Keratinocyte (primary cell): ENCODE measurements around the gene PPARGC1A.

Source experiments
- CTCF ChIP-seq, 3 experiments: IDR thresholded peaks in 1 of 3; conservative IDR thresholded peaks in 1 of 3; optimal IDR thresholded peaks in 1 of 3; 2 replicates in 2 of 3; 3 replicates in 1 of 3; pipeline versions ENCODE3 to v1.5.1; 2011; ENCODE audit warnings: low read length in 3 of 3, mild to moderate bottlenecking in 3 of 3, moderate library complexity in 2 of 3, control low read depth in 1 of 3, inconsistent platforms in 1 of 3; ENCODE audit not compliant: insufficient read depth in 2 of 3; ENCODE audit errors: extremely low read depth in 1 of 3
- EZH2 ChIP-seq: IDR thresholded peaks from one replicate; pipeline ENCODE4 v1.6.1; 2012; ENCODE audit warnings: inconsistent platforms, mild to moderate bottlenecking, low read length, moderate library complexity

DNA sequence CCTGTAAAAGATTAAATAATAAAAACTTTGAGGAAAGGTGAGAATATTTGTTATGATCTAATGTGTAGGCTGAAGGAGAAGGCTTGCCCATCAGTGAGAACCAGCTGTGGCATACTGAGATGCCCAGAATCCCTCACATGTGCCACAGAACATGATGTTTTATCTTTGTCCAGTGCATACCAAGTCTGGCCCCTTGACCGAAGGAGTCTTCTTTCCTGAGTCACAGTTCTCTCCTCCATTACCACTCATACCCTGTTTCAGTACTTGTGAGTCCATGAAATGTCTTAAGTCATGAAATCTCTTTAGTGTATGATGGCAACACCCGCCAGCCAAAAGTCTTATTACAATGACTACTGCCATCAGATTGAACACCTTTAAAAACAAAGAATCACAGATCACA lies 42.7 kb downstream of the PPARGC1A start:
- TF ChIP-seq CTCF (optimal IDR thresholded peaks at IDR 0.05 in 1 of 3, IDR thresholded peaks at IDR 0.05 in 1 of 3, conservative IDR thresholded peaks at IDR 0.05 in 1 of 3; ENCODE audit: extremely low read depth in 1 of 3, insufficient read depth in 2 of 3, low read length in 3 of 3) (no peak), EZH2 (no peak)
